CD14-positive monocyte (primary cell): ENCODE measurements around the gene TJP2. TPM values are rescaled to one million over a fixed set of nuclear protein-coding genes. Genes with fewer than 3 reads are reported as not detected.

Experiments
- DNase-seq, 3 donors: peaks; one replicate each; pipeline ENCODE4 v3.0.0-alpha.2; 2011 to 2022
- H2AFZ ChIP-seq: 2 replicates; pipeline ENCODE4 v1.6.0; 2012; ENCODE audit warnings: mild to moderate bottlenecking, low read depth, low read length, inconsistent platforms; ENCODE audit not compliant: insufficient read depth, poor library complexity, severe bottlenecking
- H3K27ac ChIP-seq, 2 donors: 1 replicate in 1 of 2; 2 replicates in 1 of 2; pipeline ENCODE4 v1.5.1; 2012 to 2013; ENCODE audit warnings: low read length in 2 of 2, control low read depth in 1 of 2, inconsistent platforms in 1 of 2, low read depth in 1 of 2, mild to moderate bottlenecking in 1 of 2
- H3K27me3 ChIP-seq, 2 donors: one replicate each; pipeline versions ENCODE4 v1.6.0 to v1.6.1; 2011 to 2013; ENCODE audit warnings: low read length in 2 of 2; ENCODE audit not compliant: control insufficient read depth in 2 of 2, insufficient read depth in 2 of 2
- H3K36me3 ChIP-seq, 2 donors: replicated peaks in 1 of 2; 1 replicate in 1 of 2; 2 replicates in 1 of 2; pipeline versions ENCODE4 v1.5.1 to v1.6.1; 2012 to 2013; ENCODE audit warnings: low read length in 2 of 2, control low read depth in 1 of 2, inconsistent platforms in 1 of 2, mild to moderate bottlenecking in 1 of 2; ENCODE audit not compliant: insufficient read depth in 2 of 2, control insufficient read depth in 1 of 2
- H3K4me1 ChIP-seq, 2 donors: 1 replicate in 1 of 2; 2 replicates in 1 of 2; pipeline versions ENCODE4 v1.5.1 to v1.6.1; 2012 to 2013; ENCODE audit warnings: low read length in 2 of 2, control low read depth in 1 of 2, inconsistent platforms in 1 of 2, mild to moderate bottlenecking in 1 of 2, moderate library complexity in 1 of 2; ENCODE audit not compliant: insufficient read depth in 2 of 2, control insufficient read depth in 1 of 2
- H3K4me2 ChIP-seq: replicated peaks from 2 replicates; pipeline ENCODE3; 2012; ENCODE audit warnings: low read length, moderate library complexity, mild to moderate bottlenecking; ENCODE audit not compliant: poor library complexity, severe bottlenecking; ENCODE audit errors: extremely low read depth
- H3K4me3 ChIP-seq, 3 experiments: fragments of 200-600 bp in 1 of 3; sonication (generic) in 1 of 3; replicated peaks in 1 of 3; 1 replicate in 2 of 3; 2 replicates in 1 of 3; pipeline ENCODE4 v1.5.1; 2011 to 2013; ENCODE audit warnings: low read length in 3 of 3, mild to moderate bottlenecking in 3 of 3, control low read depth in 2 of 3, low read depth in 2 of 3, inconsistent platforms in 1 of 3, moderate library complexity in 1 of 3
- H3K79me2 ChIP-seq: 2 replicates; pipeline ENCODE4 v1.6.0; 2012; ENCODE audit warnings: mild to moderate bottlenecking, control low read depth, inconsistent platforms, low read length, moderate library complexity; ENCODE audit not compliant: insufficient read depth
- H3K9ac ChIP-seq: 2 replicates; pipeline ENCODE4 v1.6.0; 2017; ENCODE audit warnings: low read length, mild to moderate bottlenecking; ENCODE audit not compliant: insufficient read depth, poor library complexity, severe bottlenecking
- H3K9me3 ChIP-seq, 2 donors: replicated peaks in 1 of 2; 1 replicate in 1 of 2; 2 replicates in 1 of 2; pipeline versions ENCODE4 v1.5.1 to v1.6.1; 2012 to 2013; ENCODE audit warnings: low read length in 2 of 2, control low read depth in 1 of 2; ENCODE audit not compliant: control insufficient read depth in 1 of 2, insufficient read depth in 1 of 2
- H4K20me1 ChIP-seq: 2 replicates; pipeline ENCODE4 v1.6.0; 2012; ENCODE audit warnings: mild to moderate bottlenecking, low read length, control low read depth, moderate library complexity; ENCODE audit not compliant: insufficient read depth
- H3K27ac Mint-ChIP-seq, 7 donors: one replicate each; pipeline ENCODE4 v1.8.0; 2020; ENCODE audit warnings: mild to moderate bottlenecking in 7 of 7, mixed read lengths in 7 of 7, moderate library complexity in 6 of 7, inconsistent platforms in 2 of 7
- H3K27me3 Mint-ChIP-seq, 3 donors: one replicate each; pipeline ENCODE4 v1.8.0; 2021 to 2022; ENCODE audit warnings: low read depth in 3 of 3, mild to moderate bottlenecking in 3 of 3, mixed read lengths in 3 of 3, moderate library complexity in 3 of 3, inconsistent platforms in 1 of 3
- H3K36me3 Mint-ChIP-seq, 2 donors: one replicate each; pipeline ENCODE4 v1.8.0; 2020; ENCODE audit warnings: mixed read lengths in 2 of 2, inconsistent platforms in 1 of 2, mild to moderate bottlenecking in 1 of 2
- H3K4me1 Mint-ChIP-seq: one replicate; pipeline ENCODE4 v1.8.0; 2020; ENCODE audit warnings: mild to moderate bottlenecking, mixed read lengths
- H3K4me3 Mint-ChIP-seq, 2 donors: one replicate each; pipeline ENCODE4 v1.8.0; 2020; ENCODE audit warnings: mild to moderate bottlenecking in 2 of 2, mixed read lengths in 2 of 2, moderate library complexity in 1 of 2
- H3K9me3 Mint-ChIP-seq, 7 donors: one replicate each; pipeline ENCODE4 v1.8.0; 2020 to 2022; ENCODE audit warnings: mixed read lengths in 7 of 7, mild to moderate bottlenecking in 6 of 7, moderate library complexity in 6 of 7, inconsistent platforms in 2 of 7
- WGBS: methylation state at CpG from one replicate; pipeline ENCODE4 v1.1.5; 2013; ENCODE audit warnings: missing lambda C conversion rate; ENCODE audit not compliant: insufficient coverage; 5-methylcytosine and 5-hydroxymethylcytosine counted together
- intact Hi-C, 2 donors: fragments of 100-400 bp; cut with micrococcal nuclease; formaldehyde crosslinking; loops; one replicate each; pipeline versions ENCODE4 v1.15.0 to v1.15.1; 2023
- polyA plus RNA-seq, 3 donors: library from polyadenylated mRNA; depleted of rRNA in 1 of 3; unstranded in 2 of 3; stranded (reverse) in 1 of 3; fragments of 300-500 nt in 2 of 3; fragments of >200 nt in 1 of 3; fragmentation: Illumina TruSeq in 2 of 3; gene quantifications; 1 replicate in 2 of 3; 2 replicates in 1 of 3; pipeline ENCODE4 v1.2.3, GENCODE V29; 2012 to 2021
- TF ChIP-seq, protein P1 (sequence below): fragments of 200-600 bp; IDR thresholded peaks from one replicate; pipeline ENCODE4 v1.8.0; 2022; ENCODE audit warnings: antibody characterized with exemption, mild to moderate bottlenecking

Gene TJP2
- polyA plus RNA-seq, 3 donors, result 8.0 to 17.8 (median 13.8) TPM

DNA sequence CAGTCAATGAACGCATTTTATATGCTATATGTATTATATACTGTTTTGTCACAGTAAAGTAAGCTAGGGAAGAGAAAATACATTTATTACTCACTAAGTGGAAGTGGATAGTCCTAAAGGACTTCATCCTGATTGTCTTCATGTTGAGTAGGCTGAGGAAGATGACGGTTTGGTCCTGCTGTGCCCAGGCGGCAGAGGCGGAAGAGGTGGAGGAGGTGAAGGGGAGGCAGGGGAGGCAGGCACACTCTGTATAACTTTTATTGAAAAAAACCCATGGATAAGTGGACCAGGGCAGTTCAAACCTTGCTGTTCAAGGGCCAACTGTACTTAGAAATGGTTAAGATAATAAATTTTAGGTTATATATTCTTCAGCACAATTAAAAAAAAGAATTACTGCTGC lies 28.5 kb downstream of the TJP2 start:
- no peak overlapping the region for H3K4me3 Mint-ChIP-seq
- Histone ChIP-seq H3K79me2 (no peaks in the 10 kb centered on the region), H3K27ac (no peak overlapping the region), H3K4me3 (no peak overlapping the region), H3K4me1 (peaks cover 5 to 9% of the 10 kb centered on the region in 2 donors), H3K9ac (no peak overlapping the region), H3K36me3 (no peaks in the 10 kb centered on the region), H2AFZ (no peak overlapping the region), H4K20me1 (peaks cover 36% of the 10 kb centered on the region), H3K9me3 (no peaks in the 10 kb centered on the region), H3K27me3 (no peaks in the 10 kb centered on the region), H3K4me2 (no peak overlapping the region)
- H3K27me3 Mint-ChIP-seq, result peaks cover 0 to 2% (median 0%) of the 10 kb centered on the region in 3 donors
- no peak for DNase-seq
- no peaks in the 10 kb centered on the region for H3K36me3 Mint-ChIP-seq
- H3K4me1 Mint-ChIP-seq, result peaks cover 10% of the 10 kb centered on the region
- intact Hi-C loops, result loop anchor here in 1 of 2 donors (5.0 kb wide), 1 partner anchor 50 kb away; no protein-coding TSS in a partner anchor
- H3K27ac Mint-ChIP-seq, result peak overlapping the region in 1 of 7 donors; percentile 59
- TF ChIP-seq, protein P1, sequence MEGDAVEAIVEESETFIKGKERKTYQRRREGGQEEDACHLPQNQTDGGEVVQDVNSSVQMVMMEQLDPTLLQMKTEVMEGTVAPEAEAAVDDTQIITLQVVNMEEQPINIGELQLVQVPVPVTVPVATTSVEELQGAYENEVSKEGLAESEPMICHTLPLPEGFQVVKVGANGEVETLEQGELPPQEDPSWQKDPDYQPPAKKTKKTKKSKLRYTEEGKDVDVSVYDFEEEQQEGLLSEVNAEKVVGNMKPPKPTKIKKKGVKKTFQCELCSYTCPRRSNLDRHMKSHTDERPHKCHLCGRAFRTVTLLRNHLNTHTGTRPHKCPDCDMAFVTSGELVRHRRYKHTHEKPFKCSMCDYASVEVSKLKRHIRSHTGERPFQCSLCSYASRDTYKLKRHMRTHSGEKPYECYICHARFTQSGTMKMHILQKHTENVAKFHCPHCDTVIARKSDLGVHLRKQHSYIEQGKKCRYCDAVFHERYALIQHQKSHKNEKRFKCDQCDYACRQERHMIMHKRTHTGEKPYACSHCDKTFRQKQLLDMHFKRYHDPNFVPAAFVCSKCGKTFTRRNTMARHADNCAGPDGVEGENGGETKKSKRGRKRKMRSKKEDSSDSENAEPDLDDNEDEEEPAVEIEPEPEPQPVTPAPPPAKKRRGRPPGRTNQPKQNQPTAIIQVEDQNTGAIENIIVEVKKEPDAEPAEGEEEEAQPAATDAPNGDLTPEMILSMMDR, result no peak
- WGBS, result 94% methylated on average over 3 of the region's 4 CpGs
- no peaks in the 10 kb centered on the region for H3K9me3 Mint-ChIP-seq

DNA sequence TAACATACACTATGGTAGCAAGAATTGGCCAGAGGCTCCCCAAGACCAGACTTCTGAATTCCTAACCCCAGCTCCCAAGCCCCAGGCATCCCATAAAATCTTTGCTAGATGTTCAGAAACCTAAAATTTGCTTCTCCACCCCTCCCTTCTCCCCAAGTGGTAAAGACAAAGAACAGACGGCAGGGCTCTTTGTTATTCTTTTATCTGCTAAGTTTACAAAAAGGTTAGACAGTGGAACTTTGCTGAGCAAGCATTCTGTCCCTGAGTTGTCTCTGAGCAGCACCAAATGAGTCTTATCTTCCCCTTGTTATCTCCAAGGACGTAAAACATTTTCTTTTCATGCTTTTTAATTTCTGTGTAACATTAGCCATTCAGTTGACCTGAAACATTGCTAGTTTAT lies 30.2 kb downstream of the TJP2 start:
- no peak overlapping the region for H3K27ac Mint-ChIP-seq
- H3K36me3 Mint-ChIP-seq, result no peaks in the 10 kb centered on the region
- Histone ChIP-seq H3K27me3 (no peaks in the 10 kb centered on the region), H3K79me2 (no peaks in the 10 kb centered on the region), H3K9me3 (no peaks in the 10 kb centered on the region), H4K20me1 (peaks cover 36% of the 10 kb centered on the region), H3K4me1 (peaks cover 5 to 8% of the 10 kb centered on the region in 2 donors), H3K36me3 (no peaks in the 10 kb centered on the region), H3K4me3 (no peak overlapping the region), H3K27ac (no peak overlapping the region), H3K9ac (no peak overlapping the region), H2AFZ (no peak overlapping the region), H3K4me2 (no peak overlapping the region)
- peaks cover 9% of the 10 kb centered on the region for H3K4me1 Mint-ChIP-seq
- no CpG with 5 or more reads among the region's 2 CpGs for WGBS
- H3K4me3 Mint-ChIP-seq, result no peak overlapping the region
- H3K9me3 Mint-ChIP-seq, result no peaks in the 10 kb centered on the region
- intact Hi-C loops, result loop anchor here in 1 of 2 donors (5.0 kb wide), 1 partner anchor 52 kb away; no protein-coding TSS in a partner anchor
- DNase-seq, result no peak
- peaks cover 0 to 2% (median 2%) of the 10 kb centered on the region in 3 donors for H3K27me3 Mint-ChIP-seq
- TF ChIP-seq, protein P1, result no peak
